ENCODE measurements around the gene OR6Y1.
A peak's percentile ranks its signal among the peaks of the same experiment; 100 is the strongest.

OR6Y1 gene

GRCh38 chr1:158572226-158572625 is 18.0 kb upstream of the OR6Y1 start:
- Histone ChIP-seq H3K9me3 (no peaks in the 10 kb centered on the region), H3K27me3 (no peaks in the 10 kb centered on the region), H3K36me3 (no peaks in the 10 kb centered on the region), H3K4me1 (ENCODE audit: control insufficient read depth in 1 of 2, insufficient read depth in 1 of 2, low read depth in 1 of 2, low read length in 1 of 2) (no peaks in the 10 kb centered on the region), H3K4me3 (ENCODE audit: low read depth in 1 of 2, low read length in 1 of 2) (no peak overlapping the region), H3K27ac (no peak overlapping the region)
- no peak for TF ChIP-seq CTCF (IDR thresholded peaks at IDR 0.05)

DNA sequence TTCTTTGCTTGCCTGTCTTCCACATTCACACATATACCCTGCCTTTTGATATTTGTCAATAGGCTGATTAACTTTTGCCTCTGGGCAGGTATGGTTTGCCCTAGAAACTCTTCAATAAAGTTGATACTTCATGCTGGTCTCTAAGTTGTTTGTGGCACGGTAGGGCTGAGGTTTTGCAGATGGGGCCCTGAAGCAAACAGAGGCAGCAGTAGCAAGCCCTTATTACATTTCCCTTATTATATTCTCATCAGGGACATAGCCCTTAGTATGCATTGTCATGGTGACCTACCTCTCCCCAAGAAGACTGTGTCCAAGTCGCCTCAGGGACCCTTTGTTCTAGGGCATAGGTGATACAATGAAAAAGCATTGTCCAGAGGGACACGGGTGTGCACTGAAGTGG is 16.3 kb upstream of the OR6Y1 start, which contains the start of gene OR6P1:
OR6P1 (minus strand) TSS at position 101 of the 400 bp plus-strand sequence. CDS start 6,976 bp downstream, outside the sequence.
- no peaks in the 10 kb centered on the region for H3K9me3 ChIP-seq
- no peaks in the 10 kb centered on the region for H3K36me3 ChIP-seq
- no peak within 1 kb of the TSS for H3K4me3 ChIP-seq (ENCODE audit: low read depth in 1 of 2, low read length in 1 of 2)
- no peak for TF ChIP-seq CTCF (IDR thresholded peaks at IDR 0.05)
- no peak within 1 kb of the TSS for H3K27ac ChIP-seq
- no peaks in the 10 kb centered on the region for H3K27me3 ChIP-seq
- H3K4me1 ChIP-seq (ENCODE audit: control insufficient read depth in 1 of 2, insufficient read depth in 1 of 2, low read depth in 1 of 2, low read length in 1 of 2): no peaks in the 10 kb centered on the region

- H3K27me3 ChIP-seq: no peaks in the 10 kb centered on the region
- peak overlapping the region; percentile 13 for H3K4me3 ChIP-seq (ENCODE audit: low read depth in 1 of 2, low read length in 1 of 2)
- no peak for TF ChIP-seq CTCF (IDR thresholded peaks at IDR 0.05)
- H3K4me1 ChIP-seq (ENCODE audit: control insufficient read depth in 1 of 2, insufficient read depth in 1 of 2, low read depth in 1 of 2, low read length in 1 of 2): peaks cover 25 to 28% of the 10 kb centered on the region in 2 experiments
- no peaks in the 10 kb centered on the region for H3K9me3 ChIP-seq
- H3K36me3 ChIP-seq: no peaks in the 10 kb centered on the region
- H3K27ac ChIP-seq: peak overlapping the region; percentile 86
Measured at GRCh38 chr1:158564608-158565007, 10.4 kb upstream of the OR6Y1 start.

- no peak for TF ChIP-seq CTCF (IDR thresholded peaks at IDR 0.05)
- H3K4me1 ChIP-seq (ENCODE audit: control insufficient read depth in 1 of 2, insufficient read depth in 1 of 2, low read depth in 1 of 2, low read length in 1 of 2): peaks cover 25 to 28% of the 10 kb centered on the region in 2 experiments
- H3K36me3 ChIP-seq: no peaks in the 10 kb centered on the region
- peak overlapping the region; percentile 86 for H3K27ac ChIP-seq
- H3K9me3 ChIP-seq: no peaks in the 10 kb centered on the region
- H3K27me3 ChIP-seq: no peaks in the 10 kb centered on the region
- H3K4me3 ChIP-seq (ENCODE audit: low read depth in 1 of 2, low read length in 1 of 2): peak overlapping the region in 1 of 2 experiments; percentile 13
Measured at GRCh38 chr1:158563853-158564252, 9.6 kb upstream of the OR6Y1 start.

DNA sequence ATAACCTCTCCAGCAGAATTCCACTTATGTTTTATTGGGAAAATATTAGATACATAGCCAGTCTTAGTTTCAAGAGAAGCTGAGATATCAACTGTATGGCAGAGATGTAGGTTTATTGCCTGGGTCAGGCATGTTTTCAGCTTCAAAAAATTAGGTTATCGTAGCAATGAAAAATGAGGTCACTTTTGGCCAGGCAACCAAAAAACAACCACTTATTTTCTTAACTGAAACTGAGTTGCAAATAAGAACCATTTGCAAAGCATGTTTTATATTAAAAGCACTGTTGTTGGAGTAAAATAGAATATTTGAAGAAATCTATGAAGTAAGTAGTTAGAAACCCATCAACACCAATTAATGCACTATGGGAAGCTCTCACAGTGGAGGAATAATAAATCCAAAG is 5.5 kb upstream of the OR6Y1 start:
- no peaks in the 10 kb centered on the region for H3K27me3 ChIP-seq
- no peaks in the 10 kb centered on the region for H3K9me3 ChIP-seq
- H3K36me3 ChIP-seq: no peaks in the 10 kb centered on the region
- no peak overlapping the region for H3K27ac ChIP-seq
- TF ChIP-seq CTCF (IDR thresholded peaks at IDR 0.05): no peak
- H3K4me1 ChIP-seq (ENCODE audit: control insufficient read depth in 1 of 2, insufficient read depth in 1 of 2, low read depth in 1 of 2, low read length in 1 of 2): peaks cover 20 to 22% of the 10 kb centered on the region in 2 experiments
- no peak overlapping the region for H3K4me3 ChIP-seq (ENCODE audit: low read depth in 1 of 2, low read length in 1 of 2)

DNA sequence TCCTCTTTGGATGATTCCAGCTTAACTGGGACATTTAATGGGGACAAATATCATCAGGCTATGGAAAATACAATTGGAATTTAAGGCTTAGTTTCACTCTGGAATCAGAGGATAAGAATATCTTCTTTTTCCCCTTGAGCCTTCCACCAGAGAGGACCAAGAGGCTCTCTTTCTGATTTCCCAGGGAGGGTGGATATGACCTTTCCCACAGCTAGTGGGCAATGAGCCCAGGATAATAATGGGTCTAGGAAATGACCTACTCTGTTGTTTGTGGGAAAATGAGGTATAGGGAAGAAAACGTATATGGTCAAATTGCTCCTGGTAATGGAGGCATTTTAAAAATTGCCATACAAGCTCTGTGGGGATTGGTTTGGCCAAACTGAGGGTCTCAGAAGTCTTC is 1.9 kb downstream of the OR6Y1 start:
- no peak for TF ChIP-seq CTCF (IDR thresholded peaks at IDR 0.05)
- no peaks in the 10 kb centered on the region for H3K4me1 ChIP-seq (ENCODE audit: control insufficient read depth in 1 of 2, insufficient read depth in 1 of 2, low read depth in 1 of 2, low read length in 1 of 2)
- no peaks in the 10 kb centered on the region for H3K27me3 ChIP-seq
- H3K36me3 ChIP-seq: no peaks in the 10 kb centered on the region
- H3K9me3 ChIP-seq: no peaks in the 10 kb centered on the region
- H3K4me3 ChIP-seq (ENCODE audit: low read depth in 1 of 2, low read length in 1 of 2): no peak overlapping the region
- H3K27ac ChIP-seq: no peak overlapping the region

All from neutrophil (primary cell).